GM19328 (cell line): ENCODE measurements around the gene KCNG3.
"Not testable (repeated sequence)": the region's sequence is repeated elsewhere in the genome, so short reads cannot be mapped to it uniquely, and the experiment has no call there.

Source experiments
- ATAC-seq: cut with Tn5 transposase; IDR thresholded peaks from one replicate; pipeline ENCODE4 v1.9.1; 2021; ENCODE audit warnings: mild to moderate bottlenecking, moderate library complexity; ENCODE audit not compliant: unreplicated experiment

Gene KCNG3

DNA sequence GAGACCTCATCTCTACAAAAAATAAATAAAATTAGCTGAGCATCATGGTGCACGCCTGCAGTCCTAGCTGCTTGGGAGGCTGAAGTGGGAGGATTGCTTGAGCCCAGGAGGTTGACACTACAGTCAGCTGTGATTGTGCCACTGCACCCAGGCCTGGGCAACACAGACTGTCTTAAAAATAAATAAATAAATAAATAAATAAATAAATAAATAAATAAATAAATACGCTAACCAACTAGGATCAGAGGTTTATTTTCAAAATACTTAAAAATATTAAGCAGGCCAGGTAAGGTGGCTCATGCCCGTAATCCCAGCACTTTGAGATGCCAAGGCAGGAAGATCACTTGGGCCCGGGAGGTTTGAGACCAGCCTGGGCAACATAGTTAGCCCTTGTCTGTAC lies 63.6 kb downstream of the KCNG3 start:
- no peak for ATAC-seq

DNA sequence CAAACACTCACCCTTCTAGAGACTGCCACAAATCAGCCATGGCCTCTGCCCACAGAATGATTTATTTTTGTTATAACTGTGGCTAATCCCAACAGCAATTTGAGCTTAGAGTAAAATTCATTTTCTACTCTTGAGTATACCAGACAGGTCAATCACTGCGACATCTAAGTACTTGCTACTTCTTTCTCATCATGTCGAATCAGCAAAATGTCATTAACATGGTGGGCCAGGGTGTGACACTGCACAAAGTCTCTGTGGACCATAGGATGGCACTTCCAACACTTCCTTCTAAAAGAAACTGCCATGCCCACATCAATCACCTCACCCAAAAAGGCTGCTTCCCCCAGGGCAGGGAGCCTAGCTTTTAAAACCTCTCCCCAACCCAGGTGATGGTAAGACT lies 64.4 kb downstream of the KCNG3 start:
- ATAC-seq: no peak

DNA sequence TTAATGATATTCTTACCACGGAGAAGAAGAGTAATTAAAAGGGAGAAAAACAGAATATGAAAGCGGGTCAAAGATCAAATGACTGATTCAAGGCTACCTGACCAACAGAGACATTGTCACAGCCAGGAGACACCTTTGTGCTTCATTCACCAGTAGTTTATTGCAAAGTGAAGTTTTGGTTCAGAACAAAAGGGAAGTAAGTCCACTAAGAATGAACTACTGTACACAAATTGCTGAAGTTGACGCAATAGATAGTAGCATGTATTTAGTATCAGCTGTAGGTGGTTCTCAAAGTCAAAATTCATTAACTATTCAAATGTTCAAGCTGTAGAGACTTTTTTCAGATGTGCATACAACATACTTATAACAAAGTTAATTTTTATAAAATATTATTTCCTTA lies 68.1 kb downstream of the KCNG3 start:
- ATAC-seq: no peak

GRCh38 chr2:42424033-42424432 lies 69.7 kb downstream of the KCNG3 start:
- no peak for ATAC-seq

- no peak for ATAC-seq
These were observed 72.1 kb downstream of the KCNG3 start for GRCh38 chr2:42421601-42422239.

DNA sequence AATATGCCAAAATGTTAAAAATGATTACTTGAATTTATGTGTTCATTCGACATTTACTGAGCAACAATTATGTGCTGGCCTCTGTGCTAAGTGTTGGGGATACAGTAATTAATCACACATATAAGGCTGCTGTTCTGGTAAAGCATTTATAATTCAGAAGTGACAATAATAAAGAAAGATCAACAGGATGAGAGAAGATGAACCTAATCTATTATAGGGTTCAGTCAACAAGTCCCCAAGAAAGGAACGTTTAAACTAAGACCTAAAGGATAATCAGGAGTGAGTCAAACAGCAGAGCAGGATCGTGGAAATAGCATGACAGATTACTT lies 72.7 kb downstream of the KCNG3 start:
- ATAC-seq: no peak

DNA sequence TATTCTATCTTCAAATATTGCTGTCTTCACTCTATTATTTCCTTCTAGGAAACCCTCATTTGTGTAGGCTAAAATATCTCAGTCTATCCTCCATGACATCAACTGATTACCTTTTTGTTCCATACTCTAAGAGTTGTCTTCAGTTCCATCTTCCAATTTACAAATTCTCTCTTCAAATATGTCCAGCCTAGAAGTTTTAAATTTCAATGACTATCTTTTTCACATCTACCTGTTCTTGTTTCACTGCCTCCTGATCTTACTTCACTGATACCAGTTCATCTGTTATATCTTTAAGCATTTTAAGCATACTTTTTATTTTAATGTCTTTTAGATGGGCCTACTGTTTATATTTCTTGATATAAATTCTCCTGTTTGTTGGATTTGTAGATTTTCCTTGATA lies 79.1 kb downstream of the KCNG3 start:
- ATAC-seq: no peak

GRCh38 chr2:42414158-42414557 lies 79.6 kb downstream of the KCNG3 start:
- no peak for ATAC-seq

DNA sequence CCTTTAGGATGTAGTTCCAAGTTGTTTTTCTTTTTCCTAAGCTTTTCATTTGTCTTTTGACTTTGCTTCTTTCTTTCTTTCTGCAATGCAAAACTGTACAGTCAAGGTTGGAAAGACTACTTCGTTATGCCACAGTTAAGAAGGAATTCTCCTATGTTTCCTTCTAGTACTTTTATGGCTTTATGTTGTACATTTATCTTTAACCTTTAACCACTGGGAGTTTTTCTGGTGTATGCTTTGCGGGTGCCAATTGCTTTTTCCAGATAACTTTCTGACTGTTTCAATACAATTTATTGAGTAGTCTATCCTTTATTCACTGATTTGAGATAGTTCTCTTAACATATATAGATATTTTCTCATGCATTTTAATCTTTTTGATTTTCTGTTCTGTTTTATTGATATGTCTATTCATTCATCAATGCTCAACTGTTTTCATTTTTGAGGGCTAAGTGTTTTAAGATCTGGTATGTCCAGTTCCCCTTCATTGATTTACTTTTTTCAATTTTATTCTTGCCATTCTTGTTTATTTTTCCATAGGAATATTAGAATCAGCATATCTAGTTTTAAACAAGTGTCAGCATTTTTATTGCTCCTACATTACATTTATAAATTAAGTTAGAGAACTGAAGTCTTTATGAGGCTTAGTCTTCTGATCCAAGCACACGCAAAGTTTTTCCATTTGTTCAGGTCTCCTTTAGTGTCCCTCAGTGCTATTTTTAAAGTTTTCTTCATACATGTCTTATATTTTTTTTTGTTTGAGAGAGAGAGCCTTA lies 82.9 kb downstream of the KCNG3 start:
- no peak for ATAC-seq

DNA sequence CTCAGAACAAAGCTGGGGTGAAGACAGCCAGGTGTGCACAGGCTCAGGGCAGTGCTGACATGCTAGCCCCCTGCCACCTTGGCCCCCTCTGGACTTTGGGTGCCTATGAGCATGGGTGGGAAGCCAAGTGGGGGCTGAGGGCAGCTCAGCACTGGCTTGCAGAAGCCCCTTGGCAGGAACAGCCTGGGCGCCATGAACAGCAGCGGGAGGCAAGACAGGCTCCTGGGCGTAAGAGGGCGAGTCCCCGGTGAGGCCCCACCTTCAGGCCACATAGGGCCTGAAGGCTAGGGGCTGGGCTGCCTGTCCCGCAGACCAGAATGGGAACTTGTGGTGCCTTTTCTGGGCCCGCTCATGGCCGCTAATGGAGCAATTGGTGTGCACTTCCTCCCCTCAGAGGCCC lies 85.8 kb downstream of the KCNG3 start:
- ATAC-seq: no peak

- no peak for ATAC-seq
These were observed 86.3 kb downstream of the KCNG3 start for GRCh38 chr2:42407476-42407875.

GRCh38 chr2:42404676-42405075 lies 89.1 kb downstream of the KCNG3 start:
- no peak for ATAC-seq

- ATAC-seq: no peak
These were observed 92.0 kb downstream of the KCNG3 start for GRCh38 chr2:42401773-42402172.

GRCh38 chr2:42398052-42398451 lies 95.7 kb downstream of the KCNG3 start:
- ATAC-seq: not testable (repeated sequence)

- ATAC-seq: not testable (repeated sequence)
These were observed 100.5 kb downstream of the KCNG3 start for GRCh38 chr2:42393320-42393719.

DNA sequence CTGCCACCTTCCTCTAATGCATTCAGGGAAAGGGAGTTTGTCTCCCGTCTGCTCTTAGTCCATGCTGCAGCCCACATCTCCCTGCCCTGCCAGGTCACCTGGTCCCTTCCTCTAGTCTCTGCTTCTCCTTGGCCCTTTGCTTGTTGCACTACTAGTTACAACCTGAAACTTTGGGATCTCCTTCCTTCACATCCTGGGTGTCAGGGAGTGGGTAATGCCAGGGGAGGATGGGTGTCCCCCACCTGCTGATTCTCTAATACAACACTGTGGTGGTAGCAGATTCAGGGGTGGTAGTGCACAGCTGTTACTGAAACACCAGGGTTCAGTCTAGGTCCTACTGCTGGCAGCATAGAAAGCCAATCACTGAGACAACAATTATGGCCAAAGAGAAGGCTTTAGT lies 101.6 kb downstream of the KCNG3 start:
- ATAC-seq: no peak
